Upper lobe of left lung (tissue), 6 donors: ENCODE measurements around the gene PPIL6. TPM values are rescaled to one million over a fixed set of nuclear protein-coding genes. Genes with fewer than 3 reads are reported as not detected.

Source experiments
- ATAC-seq, 2 donors: fragments of 200-7000 bp; cut with Tn5 transposase; one replicate each; pipeline ENCODE4 v1.9.1; 2022; ENCODE audit warnings: mild to moderate bottlenecking in 2 of 2, moderate library complexity in 2 of 2; ENCODE audit not compliant: low FRiP score in 2 of 2
- DNase-seq, 2 donors: peaks; one replicate each; pipeline ENCODE4 v3.0.0-alpha.2; 2019 to 2020
- H3K27ac ChIP-seq, 4 donors: fragments of 200-600 bp; sonication (generic); one replicate each; pipeline ENCODE4 v1.5.1; 2016 to 2019
- H3K27me3 ChIP-seq, 4 donors: fragments of 200-600 bp; sonication (generic); one replicate each; pipeline ENCODE4 v1.5.1; 2017 to 2019
- H3K36me3 ChIP-seq, 4 donors: fragments of 200-600 bp; sonication (generic); one replicate each; pipeline ENCODE4 v1.5.1; 2016 to 2019
- H3K4me1 ChIP-seq, 4 donors: fragments of 200-600 bp; sonication (generic); one replicate each; pipeline ENCODE4 v1.5.1; 2018 to 2019
- H3K4me3 ChIP-seq, 4 donors: fragments of 200-600 bp; sonication (generic); one replicate each; pipeline ENCODE4 v1.5.1; 2017 to 2019; ENCODE audit warnings: mild to moderate bottlenecking in 2 of 4, moderate library complexity in 1 of 4
- H3K9me3 ChIP-seq, 4 donors: fragments of 200-600 bp; sonication (generic); one replicate each; pipeline ENCODE4 v1.5.1; 2018 to 2019
- EP300 ChIP-seq, 4 donors: sonication (generic); formaldehyde crosslinking; IDR thresholded peaks; one replicate each; pipeline ENCODE4 v1.5.1; 2017; ENCODE audit warnings: antibody characterized with exemption in 4 of 4, control low read depth in 2 of 4
- POLR2A ChIP-seq, 4 donors: fragments of 450-650 bp; IDR thresholded peaks; one replicate each; pipeline ENCODE4 v1.5.1; 2016 to 2017; ENCODE audit warnings: antibody characterized with exemption in 4 of 4, mild to moderate bottlenecking in 2 of 4
- POLR2AphosphoS5 ChIP-seq, 2 donors: sonication (generic); formaldehyde crosslinking; IDR thresholded peaks; one replicate each; pipeline ENCODE4 v1.5.1; 2017; ENCODE audit warnings: antibody characterized with exemption in 2 of 2
- WGBS, 2 donors: methylation state at CpG; one replicate each; pipeline ENCODE4 v1.1.5; 2017 to 2018; 5-methylcytosine and 5-hydroxymethylcytosine counted together
- total RNA-seq, 6 donors: library from RNA; depleted of rRNA in 4 of 6; stranded (reverse); fragments of >200 nt in 4 of 6; gene quantifications; one replicate each; pipeline versions ENCODE4 v1.1.0 to v1.2.1, GENCODE V29; 2016 to 2021
- TF ChIP-seq, protein P1 (sequence below), 6 experiments: fragments of 450-650 bp in 4 of 6; fragments of 200-600 bp in 2 of 6; sonication (generic) in 2 of 6; IDR thresholded peaks; one replicate each; pipeline ENCODE4 v1.5.1; 2016 to 2019; ENCODE audit warnings: antibody characterized with exemption in 6 of 6
- donor health status: DM: no; HTN: no; CAD: no; lungs with moderate emphysema.
- donor health status: DM: no; HTN: yes; CAD: no; lungs with severe emphysema.

The PPIL6 gene
- total RNA-seq, 6 donors from 2014 or later: 3.5 to 44.3 (median 6.5) TPM

DNA sequence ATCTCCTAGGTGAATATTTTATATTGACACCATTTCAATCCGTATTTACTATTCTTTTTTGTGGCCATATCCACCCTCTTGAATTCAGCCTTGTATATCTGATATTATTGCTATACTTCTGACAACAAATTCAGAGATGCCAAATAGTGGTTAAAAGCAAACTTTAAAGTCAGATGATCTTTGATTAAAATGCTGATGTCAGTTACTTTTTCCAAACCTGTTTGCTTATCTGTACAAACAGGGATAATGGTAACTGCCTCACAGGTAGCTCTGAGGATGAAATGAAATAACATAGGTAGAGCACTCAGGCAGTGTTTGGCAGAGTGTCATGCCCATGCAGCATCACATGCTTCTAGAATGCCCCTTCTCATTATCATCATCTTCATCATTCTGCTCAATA, 19.2 kb downstream of the PPIL6 start:
- ATAC-seq (no peak), DNase-seq (no peak)
- WGBS, 2 donors: 84 to 91% methylated on average over 1 of the region's 1 CpG
- no peaks in the 10 kb centered on the region for H3K27me3 ChIP-seq
- H3K27ac ChIP-seq: no peak overlapping the region
- H3K9me3 ChIP-seq: no peaks in the 10 kb centered on the region
- TF ChIP-seq POLR2A (IDR thresholded peaks at IDR 0.05): no peak
- TF ChIP-seq, protein P1, sequence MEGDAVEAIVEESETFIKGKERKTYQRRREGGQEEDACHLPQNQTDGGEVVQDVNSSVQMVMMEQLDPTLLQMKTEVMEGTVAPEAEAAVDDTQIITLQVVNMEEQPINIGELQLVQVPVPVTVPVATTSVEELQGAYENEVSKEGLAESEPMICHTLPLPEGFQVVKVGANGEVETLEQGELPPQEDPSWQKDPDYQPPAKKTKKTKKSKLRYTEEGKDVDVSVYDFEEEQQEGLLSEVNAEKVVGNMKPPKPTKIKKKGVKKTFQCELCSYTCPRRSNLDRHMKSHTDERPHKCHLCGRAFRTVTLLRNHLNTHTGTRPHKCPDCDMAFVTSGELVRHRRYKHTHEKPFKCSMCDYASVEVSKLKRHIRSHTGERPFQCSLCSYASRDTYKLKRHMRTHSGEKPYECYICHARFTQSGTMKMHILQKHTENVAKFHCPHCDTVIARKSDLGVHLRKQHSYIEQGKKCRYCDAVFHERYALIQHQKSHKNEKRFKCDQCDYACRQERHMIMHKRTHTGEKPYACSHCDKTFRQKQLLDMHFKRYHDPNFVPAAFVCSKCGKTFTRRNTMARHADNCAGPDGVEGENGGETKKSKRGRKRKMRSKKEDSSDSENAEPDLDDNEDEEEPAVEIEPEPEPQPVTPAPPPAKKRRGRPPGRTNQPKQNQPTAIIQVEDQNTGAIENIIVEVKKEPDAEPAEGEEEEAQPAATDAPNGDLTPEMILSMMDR (IDR thresholded peaks at IDR 0.05): no peak
- no peak for TF ChIP-seq POLR2AphosphoS5 (IDR thresholded peaks at IDR 0.05)
- TF ChIP-seq EP300 (IDR thresholded peaks at IDR 0.05): no peak
- H3K4me3 ChIP-seq: no peak overlapping the region
- H3K4me1 ChIP-seq: no peaks in the 10 kb centered on the region
- no peaks in the 10 kb centered on the region for H3K36me3 ChIP-seq

DNA sequence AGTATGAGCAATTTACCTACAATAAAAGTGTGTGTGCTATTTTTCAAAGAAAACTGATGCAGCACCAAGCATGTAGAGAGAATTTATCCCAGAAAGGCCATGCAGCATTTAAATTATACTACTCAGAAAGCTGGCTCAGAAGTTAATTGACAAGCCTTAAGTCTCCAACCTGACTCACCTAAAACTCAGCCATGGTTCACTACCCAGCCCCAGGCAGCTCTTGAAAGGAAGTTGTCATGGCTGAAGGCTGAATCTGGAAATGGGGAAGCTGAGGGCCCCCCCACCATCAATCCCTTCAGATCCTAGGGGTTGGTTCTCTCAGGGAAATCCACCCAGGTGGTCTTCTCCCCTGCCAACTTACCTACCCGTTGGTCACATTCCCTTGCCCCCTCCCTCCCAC, 19.7 kb downstream of the PPIL6 start:
- no peaks in the 10 kb centered on the region for H3K27me3 ChIP-seq
- no peak for ATAC-seq
- no peaks in the 10 kb centered on the region for H3K4me1 ChIP-seq
- H3K36me3 ChIP-seq: no peaks in the 10 kb centered on the region
- no peak for DNase-seq
- WGBS, 2 donors: 56 to 57% methylated on average over 1 of the region's 1 CpG
- no peak overlapping the region for H3K4me3 ChIP-seq
- TF ChIP-seq EP300 (IDR thresholded peaks at IDR 0.05) (no peak), POLR2A (IDR thresholded peaks at IDR 0.05) (no peak), POLR2AphosphoS5 (IDR thresholded peaks at IDR 0.05) (no peak)
- TF ChIP-seq, protein P1 (IDR thresholded peaks at IDR 0.05): no peak
- no peaks in the 10 kb centered on the region for H3K9me3 ChIP-seq
- H3K27ac ChIP-seq: no peak overlapping the region

DNA sequence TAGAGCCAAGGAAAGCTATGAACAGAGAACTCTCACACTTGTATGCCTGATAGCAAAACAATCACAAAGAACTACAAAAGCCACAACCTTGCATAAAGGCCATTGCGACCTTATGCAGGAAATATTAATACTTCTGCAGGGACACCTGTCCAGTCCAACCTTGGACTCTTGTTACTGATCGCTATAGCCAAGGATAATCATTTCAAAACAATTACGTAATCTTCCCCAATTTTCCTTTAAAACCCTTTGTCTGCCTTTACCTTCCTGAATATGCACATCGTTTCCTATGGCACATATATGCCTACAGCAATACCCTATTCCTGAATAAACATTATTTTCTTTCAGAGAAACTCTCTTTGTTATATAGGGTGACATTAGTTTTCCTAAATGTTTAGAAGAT, 22.8 kb downstream of the PPIL6 start:
- no peaks in the 10 kb centered on the region for H3K4me1 ChIP-seq
- peaks cover 0 to 4% (median 0%) of the 10 kb centered on the region in 4 donors for H3K9me3 ChIP-seq
- WGBS, 2 donors: 82 to 87% methylated on average over 4 of the region's 4 CpGs
- no peaks in the 10 kb centered on the region for H3K27me3 ChIP-seq
- ATAC-seq (no peak), DNase-seq (no peak)
- H3K36me3 ChIP-seq: no peaks in the 10 kb centered on the region
- TF ChIP-seq POLR2AphosphoS5 (IDR thresholded peaks at IDR 0.05) (no peak), EP300 (IDR thresholded peaks at IDR 0.05) (no peak), POLR2A (IDR thresholded peaks at IDR 0.05) (no peak)
- TF ChIP-seq, protein P1 (IDR thresholded peaks at IDR 0.05): no peak
- H3K27ac ChIP-seq: no peak overlapping the region
- no peak overlapping the region for H3K4me3 ChIP-seq

DNA sequence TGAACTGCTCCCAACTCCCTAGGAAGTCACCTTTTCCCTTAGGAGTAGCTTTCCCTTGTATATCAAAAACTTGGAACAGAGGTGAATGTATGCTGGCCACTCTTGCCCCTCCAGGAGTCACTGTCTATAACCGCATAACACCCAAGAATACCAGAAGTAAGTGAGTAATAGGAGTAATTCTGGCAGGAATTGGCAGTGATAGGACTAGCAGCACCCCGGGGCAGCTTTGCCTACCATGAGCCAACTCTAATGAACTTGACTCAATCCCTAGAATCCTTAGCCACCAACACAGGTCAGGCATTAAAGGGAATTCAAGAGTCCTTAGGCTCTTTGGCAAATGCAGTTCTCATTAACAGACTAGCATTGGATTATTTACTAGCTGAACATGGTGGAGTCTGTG, 29.4 kb downstream of the PPIL6 start:
- no peaks in the 10 kb centered on the region for H3K36me3 ChIP-seq
- peaks cover 0 to 4% (median 0%) of the 10 kb centered on the region in 4 donors for H3K9me3 ChIP-seq
- no peaks in the 10 kb centered on the region for H3K4me1 ChIP-seq
- 95 to 97% methylated on average over 2 of the region's 2 CpGs for WGBS, 2 donors
- no peak for ATAC-seq
- H3K27me3 ChIP-seq: no peaks in the 10 kb centered on the region
- no peak overlapping the region for H3K27ac ChIP-seq
- no peak overlapping the region for H3K4me3 ChIP-seq
- DNase-seq: no peak
- TF ChIP-seq, protein P1 (IDR thresholded peaks at IDR 0.05): no peak
- TF ChIP-seq POLR2A (IDR thresholded peaks at IDR 0.05) (no peak), POLR2AphosphoS5 (IDR thresholded peaks at IDR 0.05) (no peak), EP300 (IDR thresholded peaks at IDR 0.05) (no peak)

GRCh38 chr6:109406196-109406595, 34.2 kb downstream of the PPIL6 start:
- ATAC-seq: peak in 1 of 2 donors; percentile 57
- Histone ChIP-seq H3K4me1 (no peaks in the 10 kb centered on the region), H3K9me3 (no peaks in the 10 kb centered on the region), H3K27me3 (no peaks in the 10 kb centered on the region), H3K36me3 (no peaks in the 10 kb centered on the region), H3K27ac (no peak overlapping the region), H3K4me3 (no peak overlapping the region)
- TF ChIP-seq, protein P1 (IDR thresholded peaks at IDR 0.05): no peak
- no peak for TF ChIP-seq EP300 (IDR thresholded peaks at IDR 0.05)
- TF ChIP-seq POLR2A (IDR thresholded peaks at IDR 0.05): no peak
- no peak for TF ChIP-seq POLR2AphosphoS5 (IDR thresholded peaks at IDR 0.05)
- DNase-seq: no peak
- whole genome bisulfite sequencing, 2 donors: 80 to 81% methylated on average over 4 of the region's 4 CpGs
